PC-9 (cell line): ENCODE measurements around the gene METTL5.

Source experiments
- CTCF ChIP-seq: fragments of 200-600 bp; sonication (generic); conservative IDR thresholded peaks from 2 replicates; pipeline ENCODE4 v1.6.1; 2017; ENCODE audit warnings: mixed run types, antibody characterized with exemption, mild to moderate bottlenecking, moderate library complexity
- EZH2 ChIP-seq: fragments of 200-600 bp; sonication (generic); IDR thresholded peaks from 2 replicates; pipeline ENCODE4 v1.8.0; 2017; ENCODE audit warnings: antibody characterized with exemption, low read depth

DNA sequence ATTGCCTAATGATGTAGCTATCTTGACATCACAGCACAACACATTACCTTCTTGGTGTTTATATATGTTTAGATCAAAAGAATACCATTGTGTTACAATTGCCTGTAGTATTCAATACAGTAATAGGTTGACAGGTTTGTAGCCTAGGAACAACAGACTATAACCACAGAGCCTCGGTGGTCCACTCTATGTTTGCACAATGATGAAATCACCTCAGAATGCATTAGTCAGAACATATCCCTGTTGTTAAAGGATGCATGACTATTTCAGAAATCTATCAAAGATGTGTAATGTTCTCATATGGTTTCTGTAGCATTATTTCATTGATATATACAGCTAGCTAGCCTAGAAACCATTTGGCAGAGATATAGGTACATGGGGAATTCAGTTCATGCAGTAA, 8.9 kb downstream of the METTL5 start:
- TF ChIP-seq EZH2 (no peak), CTCF (no peak)
